HL-60 (cell line): ENCODE measurements around the gene CCP110.
A peak's percentile ranks its signal among the peaks of the same experiment; 100 is the strongest.

Experiments
- DNase-seq, 2 experiments: peaks; one replicate each; pipeline ENCODE4 v3.0.0-alpha.2; 2010 to 2020; ENCODE audit warnings: low read depth in 1 of 2, low spot score in 1 of 2
- H3K27ac ChIP-seq: fragments of 250-450 bp; sonication (Bioruptor Pico); replicated peaks from 2 replicates; pipeline ENCODE4 v1.5.1; 2020; ENCODE audit warnings: mild to moderate bottlenecking, moderate library complexity
- H3K27me3 ChIP-seq: fragments of 250-450 bp; sonication (Bioruptor Pico); 2 replicates; pipeline ENCODE4 v1.5.1; 2021; ENCODE audit warnings: mild to moderate bottlenecking, moderate library complexity; ENCODE audit not compliant: insufficient read depth, poor library complexity, severe bottlenecking
- H3K4me3 ChIP-seq: replicated peaks from 2 replicates; pipeline ENCODE4 v1.5.1; 2011; ENCODE audit warnings: mild to moderate bottlenecking, control low read depth, low read length; ENCODE audit not compliant: insufficient read depth
- CTCF ChIP-seq: IDR thresholded peaks from one replicate; pipeline ENCODE4 v1.5.1; 2011; ENCODE audit warnings: low read length, control low read depth, inconsistent platforms; ENCODE audit not compliant: insufficient read depth
- GABPA ChIP-seq: IDR thresholded peaks from 2 replicates; pipeline ENCODE4 v1.6.1; 2012; ENCODE audit warnings: low read depth
- POLR2AphosphoS5 ChIP-seq: IDR thresholded peaks from 2 replicates; pipeline ENCODE4 v1.6.1; 2012; ENCODE audit warnings: low read depth
- SPI1 ChIP-seq: IDR thresholded peaks from 2 replicates; pipeline ENCODE4 v1.6.1; 2012; ENCODE audit warnings: low read depth, mild to moderate bottlenecking, borderline replicate concordance
- TF ChIP-seq, protein P1 (sequence below): IDR thresholded peaks from 2 replicates; pipeline ENCODE4 v1.6.1; 2012; ENCODE audit warnings: low read depth; ENCODE audit not compliant: insufficient replicate concordance

The CCP110 gene

DNA sequence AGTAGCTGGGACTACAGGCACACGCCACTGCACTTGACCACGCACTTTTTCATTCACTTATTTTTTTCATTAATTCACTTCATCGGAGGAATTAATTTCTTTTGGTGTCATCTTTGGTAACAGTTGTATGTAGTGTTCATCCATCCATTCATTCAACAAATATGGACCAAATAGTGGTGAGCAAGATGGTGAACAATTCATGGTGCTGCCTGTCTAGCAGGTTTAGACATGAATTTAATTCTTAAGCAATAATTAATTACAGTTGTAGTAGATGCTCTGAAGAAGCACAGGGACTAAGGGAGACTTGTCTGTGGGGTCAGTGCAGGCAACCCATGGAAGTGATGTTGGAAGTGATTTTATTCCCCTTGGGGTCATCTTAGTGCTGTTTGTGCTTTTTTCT is 24.3 kb upstream of the CCP110 start:
- H3K27me3 ChIP-seq: no peaks in the 10 kb centered on the region
- no peak overlapping the region for H3K4me3 ChIP-seq
- H3K27ac ChIP-seq: no peak overlapping the region
- DNase-seq: no peak
- TF ChIP-seq GABPA: no peak

- H3K27ac ChIP-seq: no peak overlapping the region
- no peaks in the 10 kb centered on the region for H3K27me3 ChIP-seq
- H3K4me3 ChIP-seq: no peak overlapping the region
- peak; percentile 44 to 69 for DNase-seq
- TF ChIP-seq POLR2AphosphoS5 (no peak), CTCF (peak; percentile 82), GABPA (no peak)
Observed at GRCh38 chr16:19502395-19503131, 21.2 kb upstream of the CCP110 start.

DNA sequence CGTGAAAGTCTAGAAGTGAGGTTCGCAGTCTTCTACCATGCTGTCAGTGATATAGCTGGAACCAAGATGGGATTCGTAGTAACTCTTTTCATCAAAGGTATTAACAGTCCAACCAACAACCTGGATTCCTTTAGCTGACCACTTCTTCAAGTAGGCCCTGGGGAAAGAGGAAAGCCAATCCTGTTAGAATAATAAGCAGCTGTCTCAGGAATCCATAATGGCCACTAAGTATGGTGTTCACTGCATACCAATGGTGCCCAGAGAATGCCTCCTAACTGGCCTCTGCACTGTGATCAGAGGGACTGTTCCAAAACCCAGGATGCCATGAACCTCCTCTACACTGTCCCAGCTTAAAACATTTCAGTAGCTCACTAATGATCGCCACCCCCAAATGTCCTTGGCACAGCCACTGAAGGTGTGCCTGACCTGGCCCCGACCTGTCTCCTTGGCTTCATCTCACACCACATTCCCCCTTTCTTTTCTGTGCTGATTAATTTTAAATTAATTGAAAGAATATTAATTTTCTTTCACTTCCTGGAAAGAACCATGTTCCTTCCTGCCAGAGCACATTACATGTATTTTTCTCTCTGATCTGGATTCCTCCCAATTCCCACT is 20.2 kb upstream of the CCP110 start:
- H3K27ac ChIP-seq: no peak overlapping the region
- TF ChIP-seq, protein P1, sequence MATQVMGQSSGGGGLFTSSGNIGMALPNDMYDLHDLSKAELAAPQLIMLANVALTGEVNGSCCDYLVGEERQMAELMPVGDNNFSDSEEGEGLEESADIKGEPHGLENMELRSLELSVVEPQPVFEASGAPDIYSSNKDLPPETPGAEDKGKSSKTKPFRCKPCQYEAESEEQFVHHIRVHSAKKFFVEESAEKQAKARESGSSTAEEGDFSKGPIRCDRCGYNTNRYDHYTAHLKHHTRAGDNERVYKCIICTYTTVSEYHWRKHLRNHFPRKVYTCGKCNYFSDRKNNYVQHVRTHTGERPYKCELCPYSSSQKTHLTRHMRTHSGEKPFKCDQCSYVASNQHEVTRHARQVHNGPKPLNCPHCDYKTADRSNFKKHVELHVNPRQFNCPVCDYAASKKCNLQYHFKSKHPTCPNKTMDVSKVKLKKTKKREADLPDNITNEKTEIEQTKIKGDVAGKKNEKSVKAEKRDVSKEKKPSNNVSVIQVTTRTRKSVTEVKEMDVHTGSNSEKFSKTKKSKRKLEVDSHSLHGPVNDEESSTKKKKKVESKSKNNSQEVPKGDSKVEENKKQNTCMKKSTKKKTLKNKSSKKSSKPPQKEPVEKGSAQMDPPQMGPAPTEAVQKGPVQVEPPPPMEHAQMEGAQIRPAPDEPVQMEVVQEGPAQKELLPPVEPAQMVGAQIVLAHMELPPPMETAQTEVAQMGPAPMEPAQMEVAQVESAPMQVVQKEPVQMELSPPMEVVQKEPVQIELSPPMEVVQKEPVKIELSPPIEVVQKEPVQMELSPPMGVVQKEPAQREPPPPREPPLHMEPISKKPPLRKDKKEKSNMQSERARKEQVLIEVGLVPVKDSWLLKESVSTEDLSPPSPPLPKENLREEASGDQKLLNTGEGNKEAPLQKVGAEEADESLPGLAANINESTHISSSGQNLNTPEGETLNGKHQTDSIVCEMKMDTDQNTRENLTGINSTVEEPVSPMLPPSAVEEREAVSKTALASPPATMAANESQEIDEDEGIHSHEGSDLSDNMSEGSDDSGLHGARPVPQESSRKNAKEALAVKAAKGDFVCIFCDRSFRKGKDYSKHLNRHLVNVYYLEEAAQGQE: no peak
- TF ChIP-seq GABPA (no peak), POLR2AphosphoS5 (no peak), CTCF (no peak), SPI1 (no peak)
- no peak for DNase-seq
- H3K27me3 ChIP-seq: no peaks in the 10 kb centered on the region
- H3K4me3 ChIP-seq: no peak overlapping the region

DNA sequence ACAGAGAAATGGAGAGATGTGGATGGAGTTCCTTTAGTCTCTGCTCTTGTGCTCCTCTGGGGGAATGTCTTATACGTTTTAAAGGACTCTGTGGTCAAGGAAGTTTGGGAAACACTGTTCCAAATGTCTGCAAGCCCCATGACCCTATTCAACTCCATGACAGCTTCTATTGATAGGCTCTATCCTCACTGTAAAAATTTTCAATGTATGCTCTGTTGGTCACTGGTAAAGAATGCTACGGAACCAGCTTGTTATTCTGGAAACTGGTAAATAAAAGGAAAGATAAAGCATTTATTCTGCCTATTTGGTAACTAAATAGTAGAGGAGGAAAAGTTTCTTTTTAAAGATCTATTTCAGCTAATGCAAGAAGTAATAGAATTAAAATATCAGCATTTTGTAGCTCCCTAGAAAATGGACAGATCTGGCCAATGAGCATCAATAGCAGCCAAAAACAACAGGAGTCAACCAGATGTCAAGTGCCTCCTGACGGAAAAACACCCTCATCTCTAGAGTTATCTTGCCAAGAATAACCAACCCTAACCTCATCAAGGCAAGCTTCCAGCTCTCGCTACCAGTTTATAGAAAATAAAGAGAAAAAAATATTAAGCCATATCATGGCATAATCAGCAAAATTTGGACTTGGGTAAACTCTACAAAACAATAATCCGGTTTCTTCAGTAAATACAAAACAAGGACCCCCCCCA is 18.0 kb upstream of the CCP110 start:
- TF ChIP-seq CTCF: no peak
- TF ChIP-seq, protein P1: no peak
- no peak for TF ChIP-seq GABPA
- TF ChIP-seq SPI1: no peak
- no peak for TF ChIP-seq POLR2AphosphoS5

More for the DNA sequence above, 18.0 kb upstream of the CCP110 start:
- H3K4me3 ChIP-seq: no peak overlapping the region
- no peaks in the 10 kb centered on the region for H3K27me3 ChIP-seq
- no peak for DNase-seq
- H3K27ac ChIP-seq: no peak overlapping the region
